Skin of body (tissue), 2 donors: ENCODE results near the gene MGAT4B. TPM values are rescaled to one million over a fixed set of nuclear protein-coding genes. Genes with fewer than 3 reads are reported as not detected.

Source experiments
- DNase-seq: peaks from one replicate; lab custom pipeline; 2025; lab: John Stamatoyannopoulos, UW
- total RNA-seq: library from RNA; depleted of rRNA; stranded (reverse); fragments of >200 nt; gene quantifications from one replicate; pipeline ENCODE4 v1.2.3, GENCODE V29; 2014

The MGAT4B gene
- total RNA-seq, 1 donor from 2014 or later = 44.9 TPM

DNA sequence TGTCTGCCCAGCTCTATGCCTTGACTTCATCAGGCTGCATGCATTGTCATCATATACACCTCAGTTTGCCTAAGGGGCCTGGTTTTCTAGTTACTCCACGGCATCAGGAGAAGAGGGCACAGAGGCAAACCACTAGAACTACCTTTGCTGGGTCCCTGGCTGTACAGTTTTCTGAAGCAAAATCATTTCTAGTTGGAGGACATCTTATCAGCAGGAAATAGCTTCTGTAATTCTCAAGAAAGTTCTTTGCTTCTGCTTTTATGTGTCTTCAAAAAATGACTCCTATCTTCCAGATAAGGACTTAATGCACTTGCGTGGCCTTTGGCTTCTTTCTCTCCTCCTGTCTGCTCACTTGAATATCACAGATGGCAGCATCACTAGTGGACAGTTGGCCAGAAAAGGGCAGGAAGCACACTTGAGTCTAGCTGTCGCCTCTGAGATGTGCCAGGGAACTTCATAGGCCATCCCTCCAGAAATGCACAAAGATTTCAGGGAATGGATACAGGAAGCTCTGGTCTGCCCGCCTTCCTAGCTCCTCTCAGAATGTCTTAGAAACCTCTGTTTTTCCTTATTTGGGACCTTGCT, 35.3 kb downstream of the MGAT4B start:
- DNase-seq = no peak

DNA sequence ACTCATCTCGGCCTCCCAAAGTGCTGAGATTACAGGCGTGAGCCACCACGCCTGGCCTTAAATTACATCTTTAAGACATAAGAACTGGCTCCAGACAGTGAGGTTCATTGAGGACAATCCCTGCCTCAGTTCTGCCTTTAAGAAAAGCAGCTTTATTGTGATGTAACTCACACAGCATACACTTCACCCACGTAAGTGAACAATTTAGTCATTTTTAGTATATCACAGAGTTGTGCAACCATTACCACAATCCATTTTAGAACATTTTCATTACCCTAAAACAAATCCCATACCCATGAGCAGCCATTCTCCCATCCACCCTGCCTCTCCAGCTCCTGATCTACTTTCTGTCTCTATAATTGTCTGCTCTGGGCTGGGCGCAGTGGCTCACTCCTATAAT, 36.9 kb downstream of the MGAT4B start:
- DNase-seq = no peak

DNA sequence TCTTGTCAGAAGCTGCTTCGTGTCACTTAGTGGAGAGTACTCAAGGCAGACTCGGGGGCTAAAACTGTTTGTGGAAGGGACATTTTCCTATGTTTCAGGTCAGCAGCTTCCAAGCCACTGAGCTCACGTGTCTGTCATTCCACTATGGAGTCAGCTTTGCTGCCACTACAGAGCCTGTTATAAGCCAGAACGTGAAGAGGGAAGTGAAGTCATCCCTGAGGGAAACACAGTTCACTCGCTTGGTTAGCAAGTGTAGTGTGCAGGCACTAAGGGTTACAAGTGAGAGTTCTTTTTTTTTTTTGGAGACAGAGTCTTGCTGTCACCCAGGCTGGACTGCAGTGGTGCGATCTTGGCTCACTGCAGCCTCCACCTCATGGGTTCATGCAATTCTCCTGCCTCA, 37.4 kb downstream of the MGAT4B start:
- DNase-seq = no peak

DNA sequence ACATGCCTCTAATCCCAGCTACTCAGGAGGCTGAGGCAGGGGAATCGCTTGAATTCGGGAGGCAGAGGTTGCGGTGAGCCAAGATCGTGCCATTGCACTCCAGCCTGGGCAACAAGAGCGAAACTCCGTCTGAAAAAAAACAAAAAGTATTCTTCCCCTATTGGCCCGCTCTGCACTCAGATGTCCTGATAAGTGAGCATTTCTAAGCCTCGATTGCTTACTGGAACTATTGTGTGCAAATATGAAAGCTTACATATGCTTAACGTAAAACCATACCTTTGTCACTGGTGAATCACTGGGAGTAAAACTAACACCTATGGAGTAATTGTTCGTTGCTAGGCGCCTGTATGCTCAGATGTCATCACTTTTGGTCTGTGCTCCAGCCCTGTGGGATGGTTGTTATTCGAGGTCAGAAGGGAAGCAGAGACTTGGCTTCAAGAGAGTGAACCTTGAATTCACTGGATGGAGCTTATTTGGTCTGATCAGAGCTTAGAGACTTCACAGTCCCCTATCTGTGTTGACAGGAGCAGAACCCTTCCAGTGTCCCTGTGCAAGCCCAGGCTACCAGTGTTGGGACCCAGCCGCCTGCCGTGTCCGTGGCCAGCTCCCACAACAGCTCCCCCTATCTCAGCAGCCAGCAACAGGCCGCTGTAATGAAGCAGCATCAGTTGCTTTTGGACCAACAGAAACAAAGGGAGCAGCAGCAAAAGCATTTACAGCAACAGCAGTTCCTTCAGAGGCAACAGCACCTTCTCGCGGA, 38.2 kb downstream of the MGAT4B start:
- DNase-seq = no peak

DNA sequence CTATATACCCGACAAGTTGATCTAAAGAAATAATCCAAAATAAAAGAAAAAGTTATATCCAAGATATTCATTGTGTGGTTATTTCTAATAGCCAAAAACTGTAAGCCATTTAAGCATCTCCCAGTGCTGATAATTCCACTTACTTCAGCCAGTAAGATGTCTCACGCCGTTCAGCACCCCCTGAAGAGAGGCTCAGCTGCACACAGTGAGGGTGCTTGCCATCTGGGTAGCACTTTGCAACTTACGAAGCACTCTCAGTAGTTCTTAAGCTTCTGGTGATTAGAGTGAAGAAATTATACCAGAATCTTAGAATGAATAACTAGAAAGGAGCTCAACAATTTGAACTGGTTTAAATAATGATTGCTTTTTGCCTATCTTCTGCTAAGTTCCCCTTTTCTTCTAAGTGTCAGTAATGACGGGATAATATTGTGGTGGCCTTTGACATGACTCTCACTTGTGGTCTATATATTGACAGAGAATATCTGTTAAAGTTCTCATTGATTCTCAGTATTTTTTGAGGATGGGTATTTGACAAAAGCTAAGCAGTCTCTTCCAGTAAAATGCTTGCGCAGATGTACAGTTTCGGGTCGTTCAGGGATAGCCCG, 39.1 kb downstream of the MGAT4B start:
- no peak for DNase-seq

DNA sequence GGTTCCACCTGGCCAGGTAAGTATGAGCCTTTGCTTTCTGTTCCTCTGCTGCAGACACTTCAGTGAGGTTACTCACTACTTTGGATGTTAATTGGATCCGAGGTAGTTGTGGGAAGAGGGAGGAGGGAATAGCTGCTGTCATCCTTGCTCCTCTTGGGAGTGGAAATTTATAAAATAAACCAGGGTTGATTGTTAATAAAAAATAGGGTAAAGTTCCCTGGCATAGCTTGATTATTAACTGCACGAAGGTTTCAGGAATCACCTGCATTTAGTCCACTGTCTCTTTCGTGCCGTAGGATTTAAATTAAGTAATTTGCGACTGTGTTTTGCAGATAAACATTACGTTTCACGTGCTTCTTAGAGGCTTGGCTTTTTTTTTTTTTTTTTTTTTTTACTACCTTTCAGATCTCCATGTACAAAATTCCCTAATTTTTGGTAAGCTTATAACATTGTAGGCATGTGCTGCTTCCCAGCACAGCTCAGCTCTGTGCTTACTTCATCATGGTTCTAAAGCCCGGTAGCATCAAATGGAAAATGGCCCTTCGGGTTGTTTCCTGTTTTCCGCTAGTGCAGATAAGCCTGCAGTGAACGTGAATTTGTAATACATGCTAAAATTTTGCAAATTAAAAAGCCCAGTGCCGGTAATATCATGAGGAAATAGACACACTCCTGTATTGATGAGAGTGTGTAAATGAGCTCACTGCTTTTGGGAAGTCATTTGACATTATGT, 39.8 kb downstream of the MGAT4B start:
- no peak for DNase-seq

DNA sequence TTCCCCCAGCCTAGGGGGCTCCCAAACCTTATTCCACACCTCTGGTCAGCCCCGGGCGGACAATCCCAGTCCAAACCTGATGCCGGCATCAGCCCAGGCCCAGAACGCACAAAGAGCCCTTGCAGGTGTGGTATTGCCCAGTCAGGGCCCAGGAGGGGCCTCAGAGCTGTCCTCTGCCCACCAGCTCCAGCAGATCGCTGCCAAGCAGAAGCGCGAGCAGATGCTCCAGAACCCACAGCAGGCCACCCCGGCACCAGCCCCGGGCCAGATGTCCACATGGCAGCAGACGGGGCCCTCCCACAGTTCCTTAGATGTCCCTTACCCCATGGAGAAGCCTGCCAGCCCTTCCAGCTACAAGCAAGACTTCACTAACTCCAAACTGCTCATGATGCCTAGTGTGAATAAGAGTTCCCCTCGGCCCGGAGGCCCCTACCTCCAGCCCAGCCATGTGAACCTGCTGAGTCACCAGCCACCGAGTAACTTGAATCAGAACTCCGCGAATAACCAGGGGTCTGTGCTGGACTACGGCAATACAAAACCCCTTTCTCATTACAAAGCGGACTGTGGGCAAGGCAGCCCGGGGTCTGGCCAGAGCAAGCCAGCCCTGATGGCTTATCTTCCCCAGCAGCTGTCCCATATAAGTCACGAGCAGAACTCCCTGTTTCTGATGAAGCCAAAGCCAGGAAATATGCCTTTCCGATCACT, 40.5 kb downstream of the MGAT4B start:
- DNase-seq = no peak

DNA sequence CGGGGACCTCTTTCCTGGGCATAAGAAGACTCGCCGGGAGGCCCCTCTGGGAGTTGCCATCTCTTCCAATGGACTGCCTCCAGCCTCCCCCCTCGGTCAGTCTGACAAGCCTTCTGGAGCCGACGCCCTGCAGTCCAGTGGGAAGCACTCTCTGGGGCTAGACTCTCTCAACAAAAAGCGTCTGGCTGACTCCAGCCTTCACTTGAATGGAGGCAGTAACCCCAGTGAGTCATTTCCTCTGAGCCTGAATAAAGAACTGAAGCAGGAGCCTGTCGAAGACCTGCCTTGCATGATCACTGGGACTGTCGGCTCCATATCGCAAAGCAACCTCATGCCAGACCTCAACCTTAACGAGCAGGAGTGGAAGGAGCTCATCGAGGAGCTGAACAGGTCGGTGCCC, 41.3 kb downstream of the MGAT4B start:
- no peak for DNase-seq

DNA sequence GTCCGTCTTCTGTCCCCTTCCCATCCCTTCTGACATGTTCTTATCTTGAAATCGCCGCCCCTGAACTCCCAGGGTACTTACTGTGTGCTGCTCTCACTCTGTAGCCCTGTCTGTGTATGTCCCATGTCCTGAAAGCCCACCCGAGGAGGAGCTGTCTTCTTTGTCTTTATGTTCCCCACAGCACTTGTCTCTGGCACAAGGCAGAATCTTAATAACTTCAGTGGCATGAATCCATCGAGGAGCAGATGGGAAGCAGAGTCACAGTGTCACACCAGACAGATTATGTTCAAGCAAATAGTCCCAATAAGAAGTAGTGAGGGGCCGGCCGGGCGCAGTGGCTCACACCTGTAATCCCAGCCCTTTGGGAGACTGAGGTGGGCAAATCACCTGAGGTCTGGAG, 42.6 kb downstream of the MGAT4B start:
- DNase-seq = no peak

DNA sequence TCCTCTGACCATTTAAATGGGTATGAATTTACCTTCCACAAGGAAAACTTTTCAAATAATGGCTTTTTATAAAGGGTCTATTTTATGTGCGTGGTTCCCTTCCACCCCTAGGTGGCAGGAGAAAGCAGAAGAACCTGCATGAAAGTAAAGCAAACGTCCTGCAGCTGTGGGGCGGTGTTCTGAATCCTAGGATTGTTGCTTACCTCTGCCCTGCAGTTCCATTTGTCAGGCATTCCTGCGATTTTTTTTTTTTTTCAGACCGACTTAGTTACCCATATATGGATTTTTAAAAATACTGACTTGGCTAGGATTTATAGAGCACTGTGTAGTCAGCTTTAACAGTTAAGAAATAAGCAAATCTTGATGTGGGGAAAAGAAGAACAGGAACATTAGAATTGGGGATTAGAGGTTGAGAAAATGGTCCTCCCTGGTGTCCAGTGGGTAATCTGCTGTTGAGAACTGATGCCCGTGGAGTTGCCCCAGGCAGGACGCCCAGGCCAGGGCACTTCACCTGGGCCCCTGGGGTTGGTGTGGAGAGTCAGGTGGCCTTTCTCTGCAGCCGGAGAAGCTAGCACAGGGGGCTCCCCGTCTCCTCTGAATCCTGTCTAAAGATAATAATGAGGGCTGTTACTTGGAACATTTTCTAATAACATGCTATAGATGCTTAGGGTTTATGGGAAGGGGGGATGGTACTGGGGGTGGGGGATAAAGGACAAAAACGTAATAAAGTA, 43.3 kb downstream of the MGAT4B start:
- DNase-seq = peak; percentile 35

DNA sequence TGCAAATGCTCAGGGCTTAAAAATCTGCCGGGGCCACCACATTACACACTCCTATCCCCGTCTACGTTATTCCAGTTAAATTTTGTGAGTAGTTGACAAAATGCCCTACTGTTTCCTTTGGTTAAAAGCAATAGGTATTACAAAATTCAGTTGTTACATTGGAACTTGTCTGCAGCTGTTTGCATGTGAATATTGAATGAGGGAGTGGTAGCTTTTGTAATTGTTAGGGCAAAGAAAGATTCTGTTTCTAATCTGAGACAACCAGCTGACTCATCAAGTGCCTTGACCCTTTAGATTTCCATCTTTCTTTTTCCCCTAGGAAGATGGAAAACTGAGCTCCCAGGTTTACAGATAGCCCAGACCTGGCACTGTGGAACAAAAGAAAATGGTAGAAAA, 43.9 kb downstream of the MGAT4B start:
- DNase-seq = no peak

DNA sequence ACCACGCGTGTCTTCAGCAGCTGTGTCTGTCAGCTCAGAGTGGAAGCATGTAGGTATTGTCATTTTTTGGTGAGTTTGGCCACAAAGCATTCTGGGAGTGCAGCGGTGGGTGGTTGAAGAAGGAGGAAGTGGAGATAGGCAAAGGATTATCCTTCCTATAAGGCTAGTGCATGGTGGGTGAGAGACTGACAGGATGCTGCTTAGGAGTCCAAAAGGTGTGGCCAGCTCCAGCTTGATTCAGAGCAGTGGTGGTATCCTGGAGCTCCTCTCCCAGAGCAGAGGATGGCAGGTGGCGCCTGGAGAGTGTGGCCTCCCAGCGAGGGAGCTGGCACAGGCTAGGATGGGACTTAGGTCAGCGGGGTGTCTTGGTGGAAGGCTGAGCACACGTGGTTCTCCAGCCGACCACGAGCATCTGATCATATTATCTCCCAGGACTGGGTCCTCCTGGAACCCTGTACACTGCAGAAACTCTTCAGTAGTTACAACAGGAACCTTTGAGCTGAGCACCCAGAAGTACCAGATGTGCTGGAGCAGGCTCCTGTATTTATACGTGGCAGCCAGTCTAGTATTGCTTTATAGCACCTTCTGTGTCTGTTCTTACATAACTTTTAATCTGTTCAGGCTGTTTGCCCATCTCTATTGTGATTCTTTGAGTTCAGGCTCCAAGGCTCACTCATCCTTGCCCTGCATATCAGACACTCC, 44.4 kb downstream of the MGAT4B start:
- no peak for DNase-seq

DNA sequence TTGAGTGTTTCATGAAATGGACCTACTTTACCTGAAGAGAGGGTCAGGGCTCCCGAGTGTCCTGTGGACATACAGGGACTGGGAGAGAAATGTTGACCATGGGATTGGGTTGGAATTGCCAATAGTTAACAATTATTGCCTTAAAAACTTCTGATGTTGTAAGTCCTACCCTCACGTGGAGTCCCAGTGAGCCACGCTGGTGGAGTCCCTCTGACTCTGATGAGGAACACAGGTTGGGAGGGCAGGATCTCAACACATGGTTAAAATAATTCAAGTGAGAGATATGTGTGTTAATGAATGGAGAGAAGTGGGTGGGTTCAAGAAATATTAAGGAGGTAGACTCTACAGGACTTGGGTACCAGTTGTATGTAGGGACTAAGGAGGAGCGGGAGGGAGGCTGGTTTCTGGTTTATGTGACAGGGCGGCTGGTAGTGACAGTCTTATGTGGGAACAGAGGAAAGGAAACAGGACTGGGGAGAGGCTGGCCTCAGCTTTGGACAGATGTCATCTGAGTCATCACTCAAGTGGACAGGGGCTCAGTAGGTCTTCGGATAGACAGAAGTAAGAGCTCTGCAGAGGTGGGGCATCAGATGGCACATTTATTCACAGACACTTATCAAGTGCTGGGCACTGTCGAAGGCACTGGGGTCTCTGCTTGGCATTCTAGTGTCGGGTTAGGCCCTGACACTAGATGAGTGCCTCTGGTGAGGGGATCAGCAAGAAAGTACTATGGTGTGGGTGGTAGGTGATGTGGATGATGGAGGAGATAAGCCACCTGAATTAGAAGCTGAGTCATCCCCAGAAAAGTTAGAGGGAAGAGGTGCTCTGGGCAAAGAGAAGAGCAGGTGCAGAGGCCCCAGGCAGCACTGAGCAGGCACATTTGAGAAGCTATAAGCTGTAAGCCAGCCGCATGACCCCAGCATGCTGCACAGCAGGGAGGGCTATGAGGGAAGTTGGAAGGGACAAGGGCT, 46.8 kb downstream of the MGAT4B start:
- no peak for DNase-seq

DNA sequence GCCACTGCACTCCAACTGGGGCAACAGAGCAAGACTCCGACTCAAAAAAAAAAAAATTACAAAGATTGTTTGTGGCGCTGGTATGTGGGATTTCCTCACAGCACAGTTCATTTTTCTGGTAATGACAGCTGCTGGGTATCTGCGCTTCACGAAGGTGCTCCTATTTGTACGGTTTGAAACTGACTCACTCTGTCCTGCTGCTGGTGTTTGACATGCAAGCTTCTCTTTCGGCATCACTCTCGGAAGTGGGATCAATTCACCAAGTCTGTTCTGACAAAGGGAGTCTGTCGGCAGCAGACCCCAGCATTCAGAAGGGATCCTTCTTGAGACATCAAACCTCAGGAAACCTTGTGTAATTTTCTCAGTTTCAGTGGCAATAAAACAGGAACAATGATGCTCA, 47.7 kb downstream of the MGAT4B start:
- DNase-seq = no peak

DNA sequence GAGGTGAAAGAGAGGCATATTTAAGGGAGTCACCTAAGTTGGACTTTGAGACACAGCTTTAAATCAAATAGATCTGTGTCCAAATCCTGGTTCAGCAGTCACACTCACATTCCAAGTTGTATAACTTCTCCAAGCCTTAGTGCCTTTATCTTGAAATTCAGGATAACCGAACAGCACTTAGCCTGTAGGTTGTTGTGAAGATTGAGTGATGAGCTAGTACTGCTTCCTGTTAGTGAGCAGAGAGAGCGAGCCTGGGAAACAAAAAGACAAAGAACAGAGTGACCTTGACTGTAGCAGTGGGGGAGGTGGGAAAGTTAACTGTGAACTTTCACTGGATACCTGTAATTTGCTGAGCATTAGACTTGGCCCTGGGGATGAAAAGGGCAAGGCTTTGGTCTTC, 51.6 kb downstream of the MGAT4B start:
- no peak for DNase-seq

DNA sequence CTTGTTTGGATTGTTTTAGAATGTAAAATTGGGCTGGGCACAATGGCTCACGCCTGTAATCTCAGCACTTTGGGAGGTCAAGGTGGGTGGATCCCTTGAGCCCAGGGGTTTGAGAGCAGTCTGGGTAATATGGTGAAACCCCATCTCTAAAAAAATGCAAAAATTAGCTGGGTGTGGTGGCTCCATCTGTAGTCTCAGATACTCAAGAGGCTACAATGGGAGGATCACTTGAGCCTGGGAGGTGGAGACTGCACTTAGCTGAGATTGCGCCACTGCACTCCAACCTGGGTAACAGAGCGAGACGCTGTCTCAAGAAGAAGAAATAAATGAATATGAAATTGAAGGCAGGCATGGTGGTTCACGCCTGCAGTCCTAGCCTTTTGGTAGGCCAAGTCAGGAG, 52.7 kb downstream of the MGAT4B start:
- no peak for DNase-seq

DNA sequence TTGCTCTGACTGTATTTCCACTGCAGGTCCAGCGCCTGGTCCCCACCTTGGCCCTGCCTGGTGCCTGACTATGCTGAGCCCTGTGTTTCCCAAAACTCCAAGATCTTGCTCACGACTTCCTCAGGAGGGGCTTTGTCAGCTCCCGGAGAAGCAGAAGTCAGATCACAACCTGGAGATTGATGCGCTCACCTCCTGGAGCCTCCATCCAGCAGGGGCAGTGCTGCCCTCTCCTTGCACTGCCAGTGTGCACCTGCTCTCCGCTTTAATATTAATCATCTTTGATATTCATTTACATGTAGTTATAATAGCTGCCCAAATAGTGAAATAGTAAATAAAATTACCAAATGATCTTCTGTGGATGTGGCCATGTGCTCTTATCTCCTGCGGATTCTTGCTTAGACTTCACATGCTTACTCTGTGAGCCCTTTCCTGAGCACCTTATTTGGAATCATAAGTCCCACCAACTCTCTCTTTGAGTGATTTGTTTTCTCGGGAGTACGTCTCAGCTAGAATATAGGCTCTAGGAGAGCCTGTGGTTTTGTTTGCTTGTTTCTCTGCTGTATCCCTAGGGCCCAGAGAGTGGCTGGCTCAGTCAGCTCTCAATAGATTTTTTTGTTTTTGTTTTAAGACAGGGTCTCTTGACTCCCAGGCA, 56.7 kb downstream of the MGAT4B start:
- DNase-seq = no peak

DNA sequence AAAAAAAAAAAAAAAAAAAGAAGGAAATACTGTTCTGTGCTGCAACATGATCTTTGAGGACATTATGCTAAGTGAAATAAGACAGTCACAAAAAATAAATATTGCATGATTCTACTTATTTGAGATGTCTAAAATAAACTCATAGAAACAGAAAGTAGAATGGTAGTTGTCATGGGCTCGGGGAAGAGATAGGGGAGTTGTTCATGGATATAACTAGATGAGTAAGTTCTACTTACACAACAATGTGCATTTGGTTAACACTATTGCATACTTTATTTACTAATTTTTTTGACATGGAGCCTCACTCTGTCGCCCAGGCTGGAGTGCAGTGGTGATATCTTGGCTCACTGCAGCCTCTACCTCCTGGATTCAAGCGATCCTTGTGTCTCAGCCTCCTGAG, 58.9 kb downstream of the MGAT4B start:
- DNase-seq = no peak
